DOHH2 (cell line): Measurements from ENCODE around the gene MAGI3.

ENCODE experiments used
- H3F3A ChIP-seq: fragments of 200-600 bp; sonication (generic), shearing (Covaris generic); 2 replicates; pipeline ENCODE4 v1.6.0; 2016; ENCODE audit warnings: antibody characterized with exemption, mild to moderate bottlenecking; ENCODE audit not compliant: control insufficient read depth, insufficient read depth
- H3K27ac ChIP-seq: fragments of 200-600 bp; sonication (generic); 2 replicates; pipeline ENCODE4 v1.5.1; 2014; ENCODE audit warnings: low read depth, mild to moderate bottlenecking, low read length, moderate library complexity
- H3K27me3 ChIP-seq: fragments of 200-600 bp; sonication (generic); 2 replicates; pipeline ENCODE4 v1.6.1; 2014; ENCODE audit warnings: mild to moderate bottlenecking, low read length, mixed read lengths; ENCODE audit not compliant: control insufficient read depth
- H3K36me3 ChIP-seq: fragments of 200-600 bp; sonication (generic); 2 replicates; pipeline ENCODE4 v1.6.1; 2014; ENCODE audit warnings: mild to moderate bottlenecking, low read length, moderate library complexity, mixed read lengths; ENCODE audit not compliant: control insufficient read depth
- H3K4me1 ChIP-seq: fragments of 200-600 bp; sonication (generic); 2 replicates; pipeline ENCODE4 v1.6.1; 2014; ENCODE audit warnings: mild to moderate bottlenecking, low read length, mixed read lengths; ENCODE audit not compliant: control insufficient read depth
- H3K4me2 ChIP-seq: fragments of 200-600 bp; sonication (generic); 2 replicates; pipeline ENCODE4 v1.6.0; 2014; ENCODE audit warnings: mild to moderate bottlenecking, low read length, moderate library complexity
- H3K4me3 ChIP-seq: fragments of 200-600 bp; sonication (generic); 2 replicates; pipeline ENCODE4 v1.5.1; 2014; ENCODE audit warnings: mild to moderate bottlenecking, low read length, mixed read lengths
- H3K79me2 ChIP-seq: fragments of 200-600 bp; sonication (generic); 2 replicates; pipeline ENCODE4 v1.6.1; 2014; ENCODE audit warnings: mild to moderate bottlenecking, low read length, mixed read lengths; ENCODE audit not compliant: control insufficient read depth
- H3K9me2 ChIP-seq: fragments of 200-600 bp; sonication (generic); replicated peaks from 2 replicates; pipeline ENCODE4 v1.6.1; 2014; ENCODE audit warnings: mild to moderate bottlenecking, low read length, mixed read lengths; ENCODE audit not compliant: control insufficient read depth
- H3K9me3 ChIP-seq: fragments of 200-600 bp; sonication (generic); 2 replicates; pipeline ENCODE4 v1.6.1; 2014; ENCODE audit warnings: antibody characterized with exemption, low read length, mixed read lengths; ENCODE audit not compliant: control insufficient read depth, insufficient read depth
- H4K20me1 ChIP-seq: fragments of 200-600 bp; sonication (generic); 2 replicates; pipeline ENCODE4 v1.6.0; 2014; ENCODE audit warnings: low read depth, mild to moderate bottlenecking, antibody characterized with exemption, low read length, moderate library complexity; ENCODE audit not compliant: control insufficient read depth, insufficient read depth
- CTCF ChIP-seq: fragments of 200-600 bp; sonication (generic); IDR thresholded peaks from one replicate; pipeline ENCODE4 v1.5.1; 2014; ENCODE audit warnings: antibody characterized with exemption, mild to moderate bottlenecking, low read depth, low read length; ENCODE audit not compliant: poor library complexity, severe bottlenecking
- EZH2phosphoT487 ChIP-seq: fragments of 200-600 bp; sonication (generic); IDR thresholded peaks from 2 replicates; pipeline ENCODE4 v1.6.1; 2017; ENCODE audit warnings: borderline replicate concordance, mild to moderate bottlenecking, antibody characterized with exemption, low read length, moderate library complexity, mixed read lengths

The MAGI3 gene

GRCh38 chr1:113380075-113380474 is 10.2 kb upstream of the MAGI3 start:
- H3K27me3 ChIP-seq, result peaks cover 15% of the 10 kb centered on the region; the same call in 1 of the 2 replicates
- no peak overlapping the region for H3K4me3 ChIP-seq

DNA sequence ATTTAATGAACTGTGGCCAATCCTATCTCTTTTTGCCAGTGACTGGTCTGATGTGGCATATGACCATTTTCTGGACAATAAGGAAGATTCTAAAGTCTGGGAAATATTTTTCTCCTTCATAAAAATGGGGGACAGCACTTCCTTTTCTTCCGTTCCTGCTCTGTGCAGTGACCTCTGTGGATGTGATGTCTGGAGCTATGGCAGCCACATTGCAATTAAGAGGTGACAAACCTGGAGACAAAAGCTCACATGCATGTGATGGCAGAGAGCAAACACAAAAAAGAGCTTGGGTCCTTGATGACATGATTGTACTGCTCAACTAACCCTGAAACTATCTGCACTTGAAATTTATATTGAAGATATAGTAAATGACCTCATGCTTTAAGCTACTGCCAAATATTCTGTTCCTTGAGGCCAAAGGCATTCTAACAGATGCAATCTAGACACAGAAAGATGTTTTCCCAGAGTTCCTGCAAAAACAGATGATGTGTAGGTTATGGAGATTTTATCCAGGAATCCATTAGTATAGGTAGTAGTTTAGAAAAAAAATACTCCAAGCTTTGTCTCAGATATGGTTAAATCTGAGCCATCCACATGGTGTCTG is 2.2 kb upstream of the MAGI3 start:
- Histone ChIP-seq H3K9me2 (no peaks in the 10 kb centered on the region), H3K79me2 (no peaks in the 10 kb centered on the region)

More at GRCh38 chr1:113380075-113380474, 10.2 kb upstream of the MAGI3 start:
- Histone ChIP-seq H4K20me1 (no peaks in the 10 kb centered on the region), H3K9me2 (no peaks in the 10 kb centered on the region), H3K36me3 (no peaks in the 10 kb centered on the region), H3K4me2 (no peak overlapping the region), H3K27ac (no peak overlapping the region), H3K79me2 (no peaks in the 10 kb centered on the region), H3K4me1 (no peaks in the 10 kb centered on the region), H3F3A (no peaks in the 10 kb centered on the region), H3K9me3 (no peaks in the 10 kb centered on the region)
- TF ChIP-seq CTCF (no peak), EZH2phosphoT487 (no peak)

DNA sequence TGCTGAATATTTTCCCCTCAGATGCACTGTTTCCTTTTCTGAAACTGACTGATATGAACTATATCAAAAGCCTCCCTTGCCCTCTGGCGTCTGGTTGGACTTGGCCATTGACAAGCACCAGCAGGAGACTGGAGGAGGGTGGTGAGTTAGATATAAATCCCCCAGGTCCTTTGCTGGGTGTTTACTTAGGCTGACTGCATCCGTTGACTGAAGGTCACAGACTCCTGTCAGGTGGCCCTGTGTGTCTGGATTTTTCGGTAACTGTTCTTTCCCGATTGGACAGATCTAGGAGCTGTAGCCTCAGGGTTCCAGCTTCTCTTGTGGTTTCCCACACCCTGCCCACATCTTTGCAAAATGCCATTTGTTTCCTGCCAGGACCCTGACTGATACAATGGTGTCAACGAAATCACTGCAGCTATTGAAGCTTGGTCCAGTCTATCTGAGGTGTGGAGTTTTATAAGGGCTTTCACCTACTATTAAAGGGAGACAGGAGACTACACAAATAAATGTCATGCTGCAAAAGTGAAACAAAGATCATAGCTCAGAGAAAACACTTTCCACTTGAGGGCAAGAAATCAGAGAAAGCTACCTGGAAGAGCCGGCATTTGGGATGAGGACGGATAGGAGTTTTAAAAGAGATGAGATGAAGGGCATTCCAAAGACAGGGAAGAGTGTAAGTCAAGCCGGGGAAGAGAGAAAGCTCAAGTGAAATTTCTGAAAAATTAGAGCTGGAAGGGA is 1.5 kb upstream of the MAGI3 start:
- H3K27ac ChIP-seq, result no peak overlapping the region
- H3K9me3 ChIP-seq, result no peaks in the 10 kb centered on the region
- peaks cover 26% of the 10 kb centered on the region for H3K27me3 ChIP-seq
- peak overlapping the region; percentile 71 for H3K4me2 ChIP-seq
- no peaks in the 10 kb centered on the region for H3K36me3 ChIP-seq
- H3K4me1 ChIP-seq, result peaks cover 24% of the 10 kb centered on the region
- no peaks in the 10 kb centered on the region for H3K79me2 ChIP-seq
- H3K4me3 ChIP-seq, result peak overlapping the region; percentile 85
- no peaks in the 10 kb centered on the region for H3K9me2 ChIP-seq
- H4K20me1 ChIP-seq, result no peaks in the 10 kb centered on the region
- TF ChIP-seq CTCF (no peak), EZH2phosphoT487 (no peak)
- peaks cover 2% of the 10 kb centered on the region; the same call in 1 of the 2 replicates for H3F3A ChIP-seq

More for the DNA sequence above, 2.2 kb upstream of the MAGI3 start:
- Histone ChIP-seq H3K27me3 (peaks cover 24% of the 10 kb centered on the region), H3K36me3 (no peaks in the 10 kb centered on the region), H3K9me3 (no peaks in the 10 kb centered on the region), H3K4me1 (peaks cover 24% of the 10 kb centered on the region), H3K4me2 (no peak overlapping the region), H3K27ac (no peak overlapping the region), H4K20me1 (no peaks in the 10 kb centered on the region), H3F3A (peaks cover 2% of the 10 kb centered on the region; the same call in 1 of the 2 replicates), H3K4me3 (no peak overlapping the region)
- TF ChIP-seq CTCF, result no peak
- TF ChIP-seq EZH2phosphoT487, result no peak
